NK-92 (cell line): ENCODE data around the gene REV3L.
"Not testable (repeated sequence)": the region's sequence is repeated elsewhere in the genome, so short reads cannot be mapped to it uniquely, and the experiment has no call there.

ENCODE experiments used
- DNase-seq: peaks from one replicate; lab custom pipeline; 2025; ENCODE audit not compliant: unreplicated experiment; lab: John Stamatoyannopoulos, UW

Gene REV3L

DNA sequence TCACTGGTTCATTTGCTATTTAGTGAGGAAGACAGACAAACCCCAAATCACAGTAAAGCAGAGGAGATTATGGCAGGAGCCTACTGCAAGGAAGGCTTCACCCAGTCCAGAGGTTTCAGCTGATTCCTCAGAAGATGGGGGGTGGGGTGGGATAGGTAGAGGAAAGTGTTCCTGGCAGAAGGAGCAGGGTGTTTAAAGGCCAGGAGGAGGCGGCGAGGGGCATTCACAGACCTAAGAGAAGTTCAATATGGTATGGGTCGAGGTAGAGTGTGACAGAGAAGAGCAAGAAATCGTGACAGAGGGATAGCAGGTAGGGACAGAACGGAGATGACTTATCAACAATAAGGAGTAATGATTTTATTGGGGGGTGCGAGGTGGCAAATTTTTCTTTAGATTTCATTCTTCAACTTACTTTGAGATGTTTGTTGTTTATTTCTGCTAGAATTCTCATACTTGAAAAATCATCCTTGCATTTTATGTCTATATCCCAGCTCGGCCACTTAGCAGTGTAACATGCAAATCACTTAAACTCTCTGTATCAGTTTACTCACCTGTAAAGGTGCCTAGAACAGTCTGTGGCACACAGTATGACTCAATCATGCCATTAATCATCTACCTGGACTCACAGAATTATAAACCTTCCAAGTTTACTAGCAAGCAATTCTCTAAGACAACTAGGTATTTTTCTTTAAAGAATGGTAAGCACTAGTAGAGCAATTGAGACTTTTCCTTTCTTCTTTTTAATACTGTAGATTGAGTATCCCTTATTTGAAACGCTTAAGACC, 176.7 kb downstream of the REV3L start:
- DNase-seq: no peak

DNA sequence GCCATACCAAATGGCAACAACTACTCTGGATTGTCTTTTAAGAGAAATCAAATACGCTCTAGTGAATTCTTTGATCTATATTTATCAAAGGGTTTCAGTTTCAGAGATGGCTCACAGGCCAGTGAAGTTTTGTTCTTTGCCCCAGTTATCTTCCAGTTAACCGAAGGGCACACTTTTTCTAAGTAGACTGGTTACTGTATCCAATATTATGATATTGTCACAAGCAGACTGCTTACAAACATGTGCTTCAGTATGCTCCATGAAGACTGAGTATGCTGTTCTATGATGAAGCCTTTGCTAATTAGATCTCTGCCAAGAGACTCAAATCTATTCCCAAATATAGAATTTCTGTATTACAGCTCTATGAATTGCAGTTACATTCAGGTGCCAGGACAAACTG, 181.1 kb downstream of the REV3L start:
- no peak for DNase-seq

DNA sequence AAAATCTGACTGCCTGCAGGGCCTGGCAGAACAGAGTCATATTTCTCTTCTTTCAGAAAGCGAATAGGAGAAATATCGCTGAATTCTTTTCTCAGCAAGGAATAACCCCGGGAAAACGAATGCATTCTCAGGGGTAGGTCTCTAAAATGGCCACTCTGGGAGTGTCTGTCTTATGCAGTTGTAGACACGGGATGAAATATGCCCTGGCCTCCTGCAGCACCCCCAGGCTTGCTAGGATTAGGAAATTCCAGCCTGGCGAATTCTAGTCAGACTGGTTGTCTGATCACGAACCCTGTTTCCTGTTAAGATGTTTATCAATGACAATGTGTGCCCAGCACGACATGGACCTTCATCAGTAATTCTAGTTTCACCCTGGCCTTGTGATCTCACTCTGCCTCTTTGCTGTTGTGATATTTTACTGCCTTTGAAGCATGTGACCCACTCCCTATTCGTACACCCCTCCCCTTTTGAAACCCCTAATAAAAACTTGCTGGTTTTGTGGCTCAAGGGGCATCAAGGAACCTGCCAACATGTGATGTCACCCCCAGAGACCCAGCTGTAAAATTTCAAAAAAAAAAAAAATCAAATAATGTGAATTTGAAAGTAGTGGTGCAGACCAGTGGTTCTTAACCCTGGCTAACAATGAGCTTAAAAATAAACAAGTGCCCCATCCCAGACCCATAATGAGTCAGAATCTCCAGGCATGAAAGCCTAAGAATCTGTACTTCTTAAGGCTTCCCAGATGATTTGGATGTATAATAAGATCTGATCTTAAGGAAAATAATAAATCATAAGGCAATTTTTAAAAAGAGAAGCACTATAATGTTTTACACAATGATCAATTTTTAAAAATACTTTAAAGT, 181.8 kb downstream of the REV3L start:
- DNase-seq: not testable (repeated sequence)

DNA sequence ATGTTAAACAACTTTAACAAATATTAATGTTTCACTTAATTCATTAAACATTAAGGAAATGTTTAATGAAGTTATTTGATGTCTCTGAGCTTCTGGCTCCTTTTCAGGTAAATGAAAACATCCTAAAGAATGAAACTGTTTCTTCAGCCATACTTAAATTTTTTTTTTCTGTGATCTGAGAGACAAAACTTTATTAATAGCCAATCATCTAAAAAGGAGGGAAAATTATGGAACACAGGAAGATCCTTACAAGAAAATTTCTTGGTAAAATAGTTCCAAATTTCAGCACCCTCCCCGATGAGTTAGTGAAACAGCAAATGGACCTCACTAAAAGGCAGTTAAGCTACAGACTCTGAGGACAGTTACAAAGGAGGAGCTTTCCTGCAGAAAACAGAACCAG, 185.2 kb downstream of the REV3L start:
- no peak for DNase-seq

DNA sequence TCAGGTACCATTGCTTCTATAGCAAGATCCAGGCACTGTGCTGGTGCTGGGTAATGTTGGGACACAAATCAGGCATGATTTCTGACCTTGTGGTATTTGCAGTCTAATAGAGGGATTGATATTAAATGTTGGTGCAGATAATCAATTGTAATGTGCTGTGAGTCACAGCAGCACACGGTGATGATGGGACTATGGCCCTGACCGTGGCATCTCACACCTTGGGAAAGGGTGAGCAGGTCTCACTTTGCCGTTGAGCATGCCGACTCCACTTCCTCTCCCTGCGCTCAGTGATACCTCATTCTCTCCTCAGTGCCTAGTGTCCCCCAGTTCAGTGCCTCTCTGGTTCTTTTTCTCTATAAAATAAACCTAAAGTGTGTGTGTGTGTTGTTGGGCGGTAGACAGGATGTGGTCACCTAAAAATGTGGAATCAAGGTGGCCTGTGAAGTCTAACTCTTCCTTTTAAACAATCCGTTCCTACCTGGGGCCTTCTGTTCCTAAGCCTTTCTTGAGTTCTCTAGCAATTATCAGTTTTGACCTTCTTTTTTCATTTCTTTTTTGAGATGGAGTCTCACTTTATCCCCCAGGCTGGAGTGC, 188.5 kb downstream of the REV3L start:
- no peak for DNase-seq

DNA sequence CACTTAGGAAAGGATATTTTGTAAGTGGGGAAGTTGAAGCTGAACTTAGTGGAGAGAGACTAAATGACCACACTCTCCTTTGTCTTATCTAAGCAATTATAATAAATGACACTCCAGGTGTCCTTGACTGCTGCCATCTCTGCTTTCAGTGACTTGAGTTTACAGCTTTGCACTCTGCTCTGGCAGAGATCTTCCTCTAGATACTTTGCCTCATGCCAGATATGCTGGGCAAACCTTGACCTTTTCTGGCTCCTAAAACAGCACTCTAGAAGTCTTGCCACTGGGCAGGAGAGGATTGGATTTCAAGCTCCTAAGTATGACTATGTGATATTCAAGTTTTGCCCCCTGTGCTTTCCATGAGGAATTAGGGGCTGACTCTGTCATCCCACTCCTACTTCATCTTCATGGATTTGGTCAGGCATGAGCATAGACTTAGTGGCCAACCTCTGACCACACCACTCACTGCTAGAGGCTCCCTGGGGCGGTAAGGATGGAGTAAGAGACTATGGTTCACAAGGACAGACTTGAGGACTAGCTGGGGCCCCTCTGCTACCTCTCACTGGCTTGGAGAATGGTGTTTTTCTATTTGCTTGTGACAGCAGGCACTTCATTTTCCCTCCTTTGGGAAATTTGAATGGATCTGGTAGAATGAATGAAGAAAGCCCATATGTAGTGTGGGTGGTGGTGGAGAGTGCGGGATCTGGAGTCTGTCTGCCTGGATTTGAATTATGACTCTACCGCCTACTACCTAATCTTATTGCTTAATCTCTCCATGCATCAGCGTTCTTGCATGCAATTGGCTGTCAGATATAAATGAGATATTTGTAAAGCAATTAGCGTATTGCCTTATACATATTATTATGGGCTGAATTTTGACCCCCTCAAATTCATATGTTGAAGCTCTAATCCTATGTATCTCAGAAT, 191.4 kb downstream of the REV3L start:
- no peak for DNase-seq

DNA sequence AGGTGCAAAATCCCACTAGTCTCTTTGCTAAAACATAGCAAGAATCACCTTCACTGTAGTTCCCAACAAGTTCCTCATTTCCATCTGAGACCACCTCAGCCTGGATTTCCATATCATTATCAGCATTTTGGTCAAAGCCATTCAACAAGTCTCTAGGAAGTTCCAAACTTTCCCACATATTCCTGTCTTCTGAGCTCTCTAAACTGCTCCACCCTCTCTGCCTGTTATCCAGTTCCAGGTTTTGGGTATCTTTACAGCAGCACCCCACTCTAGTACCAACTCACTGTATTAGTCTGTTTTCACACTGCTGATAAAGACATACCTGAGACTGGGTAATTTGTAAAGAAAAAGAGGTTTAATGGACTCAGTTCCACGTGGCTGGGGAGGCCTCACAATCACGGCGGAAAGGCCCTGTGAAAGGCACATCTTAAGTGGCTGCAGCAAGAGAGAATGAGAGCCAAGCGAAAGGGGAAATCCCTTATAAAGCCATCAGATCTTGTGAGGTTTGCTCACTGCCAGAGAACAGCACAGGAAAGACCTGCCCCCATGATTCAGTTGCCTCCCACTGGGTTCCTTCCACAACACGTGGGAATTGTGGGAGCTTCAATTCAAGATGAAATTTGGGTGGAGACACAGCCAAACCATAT, 192.2 kb downstream of the REV3L start:
- not testable (repeated sequence) for DNase-seq

DNA sequence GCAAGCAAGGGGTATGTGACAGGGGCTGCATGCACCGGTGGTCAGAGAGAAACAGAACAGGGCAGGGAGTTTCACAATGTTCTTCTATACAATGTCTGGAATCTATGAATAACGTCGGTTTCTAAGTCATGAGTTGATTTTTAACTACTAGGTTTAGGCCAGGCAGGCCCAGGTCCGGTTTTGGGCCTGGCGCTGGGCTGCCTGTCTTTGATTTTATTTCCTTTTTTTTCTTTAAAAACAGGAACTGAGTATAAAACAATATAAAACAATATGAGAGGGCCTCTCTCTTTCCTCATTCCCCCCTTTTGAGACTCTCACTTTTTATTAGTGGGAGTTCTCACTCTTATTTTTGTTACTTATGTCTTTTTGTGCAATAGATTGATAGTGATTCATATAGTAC, 198.7 kb downstream of the REV3L start:
- DNase-seq: not testable (repeated sequence)

DNA sequence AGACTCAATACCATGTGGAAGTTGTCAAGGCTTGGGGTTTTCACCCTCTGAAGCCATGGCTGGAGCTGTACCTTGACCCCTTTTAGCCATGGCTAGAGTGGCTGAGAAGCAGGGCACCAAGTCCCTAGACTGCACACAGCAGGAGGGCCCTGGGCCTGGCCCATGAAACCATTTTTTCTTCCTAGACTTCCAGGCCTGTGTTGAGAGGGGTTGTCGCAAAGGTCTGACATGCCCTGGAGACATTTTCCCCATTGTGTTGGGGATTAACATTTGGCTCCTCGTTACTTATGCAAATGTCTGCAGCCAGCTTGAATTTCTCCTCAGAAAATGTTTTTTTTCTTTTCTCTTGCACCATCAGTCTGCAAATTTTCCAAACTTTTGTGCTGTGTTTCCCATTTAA, 199.3 kb downstream of the REV3L start:
- no peak for DNase-seq

DNA sequence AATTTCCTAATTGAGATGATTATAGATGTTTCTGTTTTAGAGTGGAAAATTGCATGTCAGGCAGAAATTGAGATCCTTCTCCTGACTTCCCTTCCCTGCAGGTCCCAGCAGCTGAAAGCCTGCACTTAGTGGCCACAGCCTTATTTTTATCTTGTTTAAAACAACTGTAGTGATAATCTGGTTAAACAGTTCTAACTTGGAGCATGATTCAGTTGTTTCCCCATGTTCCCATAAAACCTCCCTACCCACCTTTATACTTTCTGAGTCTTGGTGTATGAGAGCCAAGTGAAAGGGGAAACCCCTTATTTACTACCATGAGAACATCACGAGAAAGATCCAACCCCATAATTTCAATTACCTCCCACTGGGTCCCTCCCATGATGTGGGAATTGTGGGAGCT, 200.5 kb downstream of the REV3L start:
- DNase-seq: no peak

DNA sequence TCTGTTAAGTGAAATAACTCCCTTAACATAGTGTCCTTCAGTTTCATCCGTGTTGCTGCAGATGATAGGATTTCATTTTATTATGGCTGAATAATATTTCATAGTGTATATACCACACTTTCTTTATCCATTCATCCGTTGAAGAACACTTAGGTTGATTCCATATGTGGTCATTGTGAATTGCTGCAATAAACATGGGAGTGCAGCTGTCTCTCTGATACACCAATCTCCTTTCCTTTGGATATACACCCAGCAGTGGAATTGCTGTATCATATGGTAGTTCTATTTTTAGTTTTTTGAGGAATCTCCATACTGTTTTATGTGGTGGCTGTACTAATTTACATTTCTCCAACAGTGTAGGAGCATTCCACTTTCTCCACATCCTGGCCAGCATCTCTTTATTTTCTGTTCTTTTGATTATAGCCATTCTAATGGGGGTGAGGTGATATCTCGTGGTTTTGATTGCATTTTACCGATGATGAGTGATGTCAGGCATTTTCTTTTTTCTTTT, 202.5 kb downstream of the REV3L start:
- DNase-seq: no peak

DNA sequence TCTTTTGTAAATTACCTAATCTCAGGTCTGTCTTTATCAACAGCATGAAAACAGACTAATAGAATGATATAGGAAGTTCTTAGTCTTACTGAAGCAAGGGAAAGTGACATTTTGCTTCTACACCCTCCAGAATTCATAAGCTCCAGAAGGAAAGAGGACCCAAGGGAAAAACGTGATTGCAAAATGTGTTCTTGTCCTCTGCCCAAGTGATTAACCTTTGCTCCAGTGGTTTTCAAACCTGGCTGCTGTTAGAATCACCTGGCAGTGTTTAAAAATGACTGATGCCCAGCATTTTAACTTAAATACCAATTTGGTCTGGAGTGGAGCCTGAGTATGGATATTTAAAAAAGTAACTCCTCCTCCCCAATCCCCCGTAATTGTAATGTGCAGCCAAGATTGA, 204.3 kb downstream of the REV3L start:
- DNase-seq: no peak

DNA sequence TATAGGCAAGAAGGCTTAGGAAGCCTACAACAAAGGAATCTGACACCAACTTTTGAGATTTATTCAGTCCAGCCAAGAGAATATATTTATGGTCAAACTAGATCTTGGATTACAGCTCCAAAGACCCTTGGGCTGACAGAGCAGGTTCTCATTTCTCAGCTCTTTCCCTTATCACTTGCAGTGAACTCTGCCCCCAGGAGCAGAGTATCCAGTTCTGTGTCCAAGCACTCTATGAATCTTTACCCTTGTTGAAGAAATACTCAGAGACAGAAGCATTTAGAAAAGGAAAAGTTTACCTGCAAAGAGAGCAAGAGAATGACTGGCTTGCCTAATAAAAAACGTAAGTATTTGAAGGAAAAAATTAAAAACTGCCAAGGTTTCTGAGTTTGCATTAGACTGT, 205.2 kb downstream of the REV3L start:
- no peak for DNase-seq

DNA sequence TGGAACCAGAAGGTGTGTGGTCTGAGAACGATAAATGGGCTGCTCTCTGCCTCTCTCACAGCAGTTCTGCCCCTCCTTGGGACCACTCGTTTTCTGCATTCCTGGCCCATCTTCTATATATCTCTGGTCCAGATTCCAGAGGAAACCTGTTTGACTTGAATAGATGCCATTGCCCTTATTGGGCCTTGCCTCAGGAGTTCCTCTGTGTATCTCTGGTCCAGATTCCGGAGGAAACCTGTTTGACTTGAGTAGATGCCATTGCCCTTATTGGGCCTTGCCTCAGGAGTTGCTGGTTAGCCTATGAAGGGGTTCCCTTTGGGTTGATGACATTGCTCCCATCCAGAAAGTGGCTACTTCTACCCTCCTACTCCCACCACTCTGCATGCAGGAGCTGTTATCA, 206.3 kb downstream of the REV3L start:
- no peak for DNase-seq

DNA sequence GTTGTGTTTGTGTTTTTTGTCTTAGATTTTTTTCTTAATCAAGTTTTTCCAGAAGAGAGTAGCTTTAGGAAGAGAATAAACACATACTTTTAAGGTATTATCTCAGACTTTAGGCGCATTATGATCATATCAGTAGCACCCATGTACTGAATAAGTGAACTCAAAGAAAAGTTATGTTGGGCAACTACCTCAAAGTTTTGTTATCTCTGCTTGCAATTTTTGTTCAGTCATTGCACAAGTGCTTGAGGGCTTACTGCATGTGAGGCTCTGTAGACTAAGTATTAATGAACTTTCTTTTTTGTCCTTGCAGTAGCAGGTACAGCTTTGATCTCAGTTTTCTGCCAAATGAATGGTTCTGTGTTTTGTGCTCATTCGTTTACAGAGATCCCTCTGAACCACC, 206.7 kb downstream of the REV3L start:
- no peak for DNase-seq

DNA sequence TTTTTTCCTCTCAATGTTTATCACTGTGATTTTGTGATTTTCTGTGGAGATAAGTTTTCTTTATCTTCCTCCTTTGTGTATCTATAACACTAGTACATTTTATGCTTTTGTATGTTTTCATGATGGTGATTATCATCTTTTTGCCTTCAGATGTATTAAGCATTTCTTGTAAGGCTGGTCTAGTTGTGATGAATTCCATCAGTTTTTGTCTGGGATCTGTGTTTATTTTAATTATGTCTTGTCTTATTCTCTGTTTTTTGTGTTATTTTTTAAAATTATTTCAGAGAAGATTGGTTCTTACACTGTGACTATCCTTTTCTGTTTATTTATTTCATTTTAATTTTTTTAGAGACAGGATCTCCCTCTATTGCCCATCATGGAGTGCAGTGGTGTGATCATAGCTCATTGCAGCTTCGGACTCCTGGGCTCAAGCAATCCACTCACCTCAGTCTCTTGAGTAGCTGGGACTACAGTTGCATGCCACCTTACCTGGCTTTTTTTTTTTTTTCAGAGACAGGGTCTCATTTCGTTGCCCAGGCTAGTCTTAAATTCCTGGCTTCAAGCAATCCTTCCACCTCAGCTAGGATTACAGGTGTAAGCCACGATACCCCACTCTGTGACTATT, 208.3 kb downstream of the REV3L start:
- no peak for DNase-seq

DNA sequence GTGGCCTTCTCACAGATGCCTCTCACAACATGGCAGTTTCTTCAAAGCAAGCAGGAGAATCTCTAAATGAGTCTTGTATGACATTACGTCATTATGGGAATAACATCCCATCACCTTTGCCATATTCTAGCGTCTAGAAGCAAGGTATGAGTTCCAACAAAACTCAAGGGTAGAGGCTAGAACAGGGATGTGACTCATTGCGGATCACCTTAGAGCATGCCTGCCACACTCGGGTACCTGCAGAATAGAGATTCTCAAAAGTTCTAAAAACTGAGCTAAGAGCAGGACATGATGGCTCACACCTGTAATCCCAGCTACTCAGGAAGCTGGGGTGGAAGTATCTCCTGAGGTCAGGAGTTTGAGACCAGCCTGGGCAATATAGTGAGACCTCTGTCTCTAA, 212.9 kb downstream of the REV3L start:
- no peak for DNase-seq

DNA sequence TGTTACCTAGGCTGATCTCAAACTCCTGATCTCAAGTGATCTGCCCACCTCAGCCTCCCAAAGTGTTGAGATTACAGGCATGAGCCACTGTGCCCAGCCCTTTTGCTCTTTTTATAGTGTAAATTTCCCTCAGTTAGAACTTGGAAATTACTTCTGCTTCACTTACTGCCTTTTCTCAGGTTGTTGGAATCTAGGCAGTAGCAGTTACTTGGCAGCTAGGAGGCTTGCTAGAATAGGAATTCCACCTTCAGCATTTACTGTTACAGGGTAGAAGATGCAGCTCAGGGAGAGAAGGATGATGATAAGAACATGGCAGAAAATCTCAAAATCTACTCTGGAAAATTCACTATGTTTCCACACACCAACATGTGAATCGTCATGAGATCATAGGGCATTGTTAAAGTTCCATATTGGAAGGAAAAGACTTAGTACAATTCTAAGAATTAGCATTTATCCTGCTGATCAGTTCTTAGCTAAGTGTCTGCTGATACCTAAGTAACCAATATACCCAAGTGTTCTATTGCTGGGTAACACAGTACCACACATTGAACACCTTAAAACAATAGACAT, 213.5 kb downstream of the REV3L start:
- no peak for DNase-seq

DNA sequence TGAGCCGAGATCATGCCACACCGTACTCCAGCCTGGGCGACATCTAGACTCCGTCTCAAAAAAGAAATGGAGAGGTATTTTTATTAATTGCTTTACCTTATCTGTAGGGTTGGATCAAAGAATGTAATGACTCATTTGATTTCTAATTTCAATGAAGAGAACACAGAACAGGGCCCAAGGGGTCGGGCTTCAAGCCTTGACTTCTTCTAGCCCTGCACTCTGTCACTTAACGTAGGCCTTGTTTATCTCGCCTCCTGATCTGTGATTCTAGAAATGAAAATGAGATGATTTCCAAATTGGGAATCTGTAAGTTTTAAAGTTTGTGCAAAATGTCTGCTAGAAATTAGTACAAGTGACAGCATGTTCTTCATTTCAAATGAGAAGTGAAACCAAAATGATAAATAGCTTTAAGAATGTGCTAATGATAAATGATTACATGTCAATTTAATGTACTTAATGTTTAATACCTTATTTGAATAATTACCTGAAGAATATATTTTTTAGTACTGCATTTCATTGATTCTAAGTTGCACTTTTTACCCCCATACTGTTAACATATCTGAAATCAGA, 215.2 kb downstream of the REV3L start:
- DNase-seq: no peak
